Tracheal epithelial cell (primary cell): ENCODE measurements around the gene SMIM3. TPM values are rescaled to one million over a fixed set of nuclear protein-coding genes. Genes with fewer than 3 reads are reported as not detected.

Experiments used
- total RNA-seq: library from RNA; depleted of rRNA; stranded (reverse); fragments of >200 nt; gene quantifications from 2 replicates; pipeline ENCODE4 v1.2.1, GENCODE V29; 2014

SMIM3 gene, protein sequence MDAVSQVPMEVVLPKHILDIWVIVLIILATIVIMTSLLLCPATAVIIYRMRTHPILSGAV
- total RNA-seq, result 7.0 and 10.8 TPM in 2 replicates

DNA sequence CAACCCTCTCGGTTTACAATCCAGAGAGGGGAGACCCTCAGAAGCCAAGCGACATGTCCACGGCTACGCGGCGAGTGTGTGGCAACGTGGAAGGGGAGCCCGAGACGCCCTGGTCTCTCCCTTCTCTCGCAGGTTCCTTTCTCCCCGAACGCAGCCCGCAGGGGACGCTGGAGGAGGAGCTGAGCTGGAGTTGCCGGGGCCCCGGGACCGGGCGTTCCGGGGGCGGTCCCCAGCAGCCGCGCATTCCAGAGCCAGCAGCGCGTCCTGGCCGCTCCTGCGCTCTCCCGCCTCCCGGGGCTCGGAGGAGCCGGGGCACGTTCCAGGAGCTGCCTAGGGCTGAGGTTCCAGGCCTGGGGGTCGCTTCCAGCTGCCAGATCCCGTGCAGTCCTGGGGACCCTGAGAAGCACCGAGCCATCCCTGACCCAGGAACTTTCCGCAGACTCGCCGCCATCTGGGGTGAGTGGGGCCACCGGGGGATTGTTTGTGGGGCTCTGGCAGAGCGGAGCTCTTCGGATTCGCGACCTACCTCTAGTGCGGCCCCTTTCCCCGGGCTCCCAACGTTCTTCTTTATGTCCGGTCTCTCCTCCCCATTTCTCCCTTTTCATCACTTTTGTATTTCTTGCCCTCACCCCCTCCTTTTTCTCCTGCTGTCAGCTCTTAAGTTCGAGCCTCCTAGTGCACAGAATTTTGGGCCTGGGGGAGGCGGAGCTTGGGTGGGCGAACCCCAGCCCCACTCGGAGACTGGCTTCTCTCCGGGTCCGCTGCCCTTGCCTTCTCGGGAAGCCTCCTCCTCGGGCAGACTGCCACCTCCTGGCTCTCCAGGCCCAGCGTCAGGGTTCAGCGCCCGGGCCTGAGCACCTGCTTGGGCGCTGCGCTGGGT, at the start of gene SMIM3:
Gene SMIM3, plus strand, starts transcription at position 241 of the 880 bp plus-strand sequence. CDS start 16,684 bp downstream, outside the sequence.

DNA sequence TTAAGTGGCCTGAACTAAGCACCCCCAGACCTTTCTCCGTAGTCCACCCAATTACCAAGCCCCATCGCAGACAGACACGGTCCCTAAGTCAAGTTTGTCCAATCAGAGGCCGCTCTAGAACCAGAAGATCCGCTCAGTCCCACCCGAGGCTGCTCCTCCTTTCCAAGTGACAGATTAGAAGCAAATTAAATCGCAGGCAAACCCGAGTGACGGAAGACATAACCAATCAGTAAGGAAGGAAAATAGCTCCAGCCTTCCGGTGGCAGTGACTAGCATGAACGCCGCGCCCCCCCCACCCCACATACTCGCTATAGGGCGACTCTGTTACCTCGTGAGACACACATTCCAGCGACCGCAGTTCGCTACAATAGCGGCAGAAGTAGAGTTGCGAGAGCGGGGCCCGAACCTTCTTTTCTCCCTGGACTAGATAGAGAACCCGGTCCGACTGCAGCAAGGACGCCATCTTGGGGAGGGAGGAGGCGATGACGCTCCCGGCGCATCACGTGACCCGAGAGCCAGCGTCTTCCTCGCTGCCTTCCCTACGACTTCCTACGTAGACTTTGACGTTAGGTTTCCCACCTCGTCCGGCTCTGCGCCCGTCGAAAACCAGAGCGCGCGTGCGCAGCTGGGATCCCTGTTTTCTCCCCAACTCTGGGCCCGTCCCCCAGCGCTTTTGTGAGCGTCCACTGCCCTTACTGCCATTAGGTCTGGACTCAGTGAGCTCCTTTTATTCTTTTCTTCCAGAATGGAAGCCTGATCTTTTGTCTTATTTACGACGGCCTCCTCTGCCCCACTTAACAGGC, 19.8 kb upstream of the SMIM3 start, which contains the start of gene DCTN4:
Gene DCTN4, minus strand, starts transcription at position 487 of the 803 bp plus-strand sequence. Its CDS starts 24 bp downstream, at position 463.

DNA sequence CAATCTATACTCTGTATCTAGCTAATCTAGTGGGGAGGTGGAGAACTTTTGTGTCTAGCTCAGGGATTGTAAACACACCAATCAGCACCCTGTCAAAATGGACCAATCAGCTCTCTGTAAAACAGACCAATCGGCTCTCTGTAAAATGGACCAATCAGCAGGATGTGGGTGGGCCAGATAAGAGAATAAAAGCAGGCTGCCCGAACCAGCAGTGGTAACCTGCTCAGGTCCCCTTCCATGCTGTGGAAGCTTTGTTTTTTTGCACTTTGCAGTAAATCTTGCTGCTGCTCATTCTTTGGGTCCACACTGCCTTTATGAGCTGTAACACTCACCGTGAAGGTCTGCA, 67.7 kb downstream of the SMIM3 start, which contains the start of gene IRGM:
Gene IRGM, plus strand, starts transcription at position 214 of the 346 bp plus-strand sequence. CDS start 1,603 bp downstream, outside the sequence.

Other genes starting within 250 kb of the SMIM3 start
- gene SYNPO, start 138.1 kb upstream of the SMIM3 start, total RNA-seq, result 1.5 and 5.3 TPM in 2 replicates
- under 0.01 and 0.24 TPM in 2 replicates for gene MYOZ3, start 117.5 kb upstream of the SMIM3 start, total RNA-seq
- 14.3 and 17.8 TPM in 2 replicates for gene RBM22, start 77.7 kb upstream of the SMIM3 start, total RNA-seq
- gene DCTN4, start 19.7 kb upstream of the SMIM3 start, total RNA-seq, result 26.7 and 39.9 TPM in 2 replicates
- gene IRGM, start 67.8 kb downstream of the SMIM3 start, total RNA-seq, result not detected in 2 replicates
- gene ZNF300, start 126.2 kb downstream of the SMIM3 start, total RNA-seq, result 2.7 and 3.4 TPM in 2 replicates
- 84.6 and 147 TPM in 2 replicates for gene GPX3, start 241.8 kb downstream of the SMIM3 start, total RNA-seq